HL-60 (cell line): ENCODE data around the gene EXOC6B.

ENCODE experiments used
- DNase-seq, 2 experiments: peaks; one replicate each; pipeline ENCODE4 v3.0.0-alpha.2; 2010 to 2020; ENCODE audit warnings: low read depth in 1 of 2, low spot score in 1 of 2
- H3K27ac ChIP-seq: fragments of 250-450 bp; sonication (Bioruptor Pico); replicated peaks from 2 replicates; pipeline ENCODE4 v1.5.1; 2020; ENCODE audit warnings: mild to moderate bottlenecking, moderate library complexity
- H3K27me3 ChIP-seq: fragments of 250-450 bp; sonication (Bioruptor Pico); 2 replicates; pipeline ENCODE4 v1.5.1; 2021; ENCODE audit warnings: mild to moderate bottlenecking, moderate library complexity; ENCODE audit not compliant: insufficient read depth, poor library complexity, severe bottlenecking
- H3K4me3 ChIP-seq: replicated peaks from 2 replicates; pipeline ENCODE4 v1.5.1; 2011; ENCODE audit warnings: mild to moderate bottlenecking, control low read depth, low read length; ENCODE audit not compliant: insufficient read depth
- CTCF ChIP-seq: IDR thresholded peaks from one replicate; pipeline ENCODE4 v1.5.1; 2011; ENCODE audit warnings: low read length, control low read depth, inconsistent platforms; ENCODE audit not compliant: insufficient read depth
- GABPA ChIP-seq: IDR thresholded peaks from 2 replicates; pipeline ENCODE4 v1.6.1; 2012; ENCODE audit warnings: low read depth
- POLR2AphosphoS5 ChIP-seq: IDR thresholded peaks from 2 replicates; pipeline ENCODE4 v1.6.1; 2012; ENCODE audit warnings: low read depth
- REST ChIP-seq: IDR thresholded peaks from 2 replicates; pipeline ENCODE4 v1.6.1; 2012; ENCODE audit warnings: low read depth; ENCODE audit not compliant: insufficient replicate concordance
- SPI1 ChIP-seq: IDR thresholded peaks from 2 replicates; pipeline ENCODE4 v1.6.1; 2012; ENCODE audit warnings: low read depth, mild to moderate bottlenecking, borderline replicate concordance

EXOC6B gene

GRCh38 chr2:72140621-72140960 is 685.2 kb downstream of the EXOC6B start:
- TF ChIP-seq POLR2AphosphoS5 (no peak), REST (no peak), SPI1 (no peak), CTCF (no peak), GABPA (no peak)
- peaks cover 33% of the 10 kb centered on the region for H3K27me3 ChIP-seq
- no peak for DNase-seq
- no peak overlapping the region for H3K27ac ChIP-seq
- H3K4me3 ChIP-seq: no peak overlapping the region

- TF ChIP-seq CTCF (no peak), SPI1 (no peak), GABPA (no peak), REST (no peak), POLR2AphosphoS5 (no peak)
- Histone ChIP-seq H3K4me3 (no peak overlapping the region), H3K27ac (no peak overlapping the region), H3K27me3 (peaks cover 28% of the 10 kb centered on the region)
- no peak for DNase-seq
Observed at GRCh38 chr2:72139874-72140620, 685.8 kb downstream of the EXOC6B start.

- Histone ChIP-seq H3K27ac (no peak overlapping the region), H3K27me3 (peaks cover 22% of the 10 kb centered on the region), H3K4me3 (no peak overlapping the region)
- TF ChIP-seq POLR2AphosphoS5 (no peak), SPI1 (no peak), REST (no peak), CTCF (no peak), GABPA (no peak)
- no peak for DNase-seq
Observed at GRCh38 chr2:72139471-72139873, 686.4 kb downstream of the EXOC6B start.
